NCI-H1694 treated with DMSO at 0.1 percent for 48 hours (cell line): ENCODE measurements around the gene KIFC3.
A peak's percentile ranks its signal among the peaks of the same experiment; 100 is the strongest.
"Not testable (repeated sequence)": the region's sequence is repeated elsewhere in the genome, so short reads cannot be mapped to it uniquely, and the experiment has no call there.

ENCODE experiments used
- DNase-seq: peaks from one replicate; lab custom pipeline; 2025; lab: John Stamatoyannopoulos, UW

Gene KIFC3

GRCh38 chr16:57802341-57803133 lies at the start of gene KIFC3:
Gene KIFC3 (minus strand): TSS chr16:57802491. CDS start chr16:57798243, 4,248 bp downstream.
- DNase-seq, result no peak

- DNase-seq, result no peak
Measured at GRCh38 chr16:57848181-57848580, 45.9 kb upstream of the KIFC3 start.

- not testable (repeated sequence) for DNase-seq
Measured at GRCh38 chr16:57846931-57847330, 44.6 kb upstream of the KIFC3 start.

GRCh38 chr16:57846078-57846697 lies 43.9 kb upstream of the KIFC3 start:
- DNase-seq, result no peak

GRCh38 chr16:57845115-57845514 lies 42.8 kb upstream of the KIFC3 start:
- DNase-seq, result no peak

GRCh38 chr16:57844416-57845030 lies 42.2 kb upstream of the KIFC3 start:
- no peak for DNase-seq

- DNase-seq, result no peak
Measured at GRCh38 chr16:57843400-57843799, 41.1 kb upstream of the KIFC3 start.

- no peak for DNase-seq
Measured at GRCh38 chr16:57842601-57843000, 40.3 kb upstream of the KIFC3 start.

GRCh38 chr16:57840833-57841232 lies 38.5 kb upstream of the KIFC3 start:
- no peak for DNase-seq

GRCh38 chr16:57838161-57838560 lies 35.9 kb upstream of the KIFC3 start:
- no peak for DNase-seq

- no peak for DNase-seq
Measured at GRCh38 chr16:57837305-57838125, 35.2 kb upstream of the KIFC3 start.

GRCh38 chr16:57835439-57835838 lies 33.1 kb upstream of the KIFC3 start:
- DNase-seq, result not testable (repeated sequence)

- no peak for DNase-seq
Measured at GRCh38 chr16:57834936-57835335, 32.6 kb upstream of the KIFC3 start.

GRCh38 chr16:57830890-57831484 lies 28.7 kb upstream of the KIFC3 start:
- DNase-seq, result no peak

GRCh38 chr16:57829969-57830360 lies 27.7 kb upstream of the KIFC3 start:
- no peak for DNase-seq

GRCh38 chr16:57828272-57829161 lies 26.2 kb upstream of the KIFC3 start:
- no peak for DNase-seq

GRCh38 chr16:57826706-57827625 lies 24.7 kb upstream of the KIFC3 start:
- DNase-seq, result peak; percentile 36

GRCh38 chr16:57826052-57826451 lies 23.8 kb upstream of the KIFC3 start:
- no peak for DNase-seq

- no peak for DNase-seq
Measured at GRCh38 chr16:57825298-57826044, 23.2 kb upstream of the KIFC3 start.
